IPS-NIHi7 (cell line): ENCODE measurements around the gene SH3RF1.

Experiments used
- DNase-seq: peaks from one replicate; pipeline ENCODE4 v3.0.0; 2012; ENCODE audit warnings: mixed read lengths; ENCODE audit errors: extremely low spot score

The SH3RF1 gene

DNA sequence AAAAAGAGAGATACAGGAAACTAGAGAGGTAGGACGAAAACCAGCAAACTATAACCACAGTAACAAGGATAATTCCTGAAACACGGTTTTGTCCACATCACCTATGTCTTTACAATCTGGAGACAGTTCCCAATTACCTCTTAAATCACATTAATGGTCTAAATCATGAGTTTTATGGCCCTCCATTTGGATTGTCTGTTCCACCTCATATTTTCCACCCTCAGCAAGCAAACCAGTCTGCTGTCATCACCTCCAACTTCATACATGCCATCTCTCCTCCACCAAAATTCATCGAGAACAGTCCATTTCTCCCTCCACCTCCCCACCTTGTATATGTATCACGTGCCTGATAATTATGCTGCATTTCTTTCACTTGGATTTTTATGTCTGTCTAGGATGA, 107.3 kb downstream of the SH3RF1 start:
- no peak for DNase-seq

DNA sequence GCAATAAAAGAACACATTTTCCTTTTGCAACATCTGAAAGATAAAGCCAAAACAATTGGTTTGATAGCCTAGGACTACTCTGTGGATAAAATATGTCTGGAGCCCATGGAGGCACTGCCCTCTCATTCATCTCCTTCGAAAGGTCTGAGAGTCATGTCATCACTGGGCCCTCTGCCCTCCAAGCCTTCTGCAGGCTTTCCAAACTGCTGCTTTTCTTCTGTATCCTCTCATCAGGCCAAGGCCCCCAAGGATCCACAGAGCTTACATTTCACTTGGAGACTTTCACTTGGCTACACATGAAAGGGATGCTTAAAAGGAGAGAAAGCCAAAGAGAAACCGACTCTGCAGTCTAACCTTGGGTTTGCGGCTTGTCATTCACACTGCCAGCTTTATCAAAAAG, 109.9 kb downstream of the SH3RF1 start:
- DNase-seq, result no peak

DNA sequence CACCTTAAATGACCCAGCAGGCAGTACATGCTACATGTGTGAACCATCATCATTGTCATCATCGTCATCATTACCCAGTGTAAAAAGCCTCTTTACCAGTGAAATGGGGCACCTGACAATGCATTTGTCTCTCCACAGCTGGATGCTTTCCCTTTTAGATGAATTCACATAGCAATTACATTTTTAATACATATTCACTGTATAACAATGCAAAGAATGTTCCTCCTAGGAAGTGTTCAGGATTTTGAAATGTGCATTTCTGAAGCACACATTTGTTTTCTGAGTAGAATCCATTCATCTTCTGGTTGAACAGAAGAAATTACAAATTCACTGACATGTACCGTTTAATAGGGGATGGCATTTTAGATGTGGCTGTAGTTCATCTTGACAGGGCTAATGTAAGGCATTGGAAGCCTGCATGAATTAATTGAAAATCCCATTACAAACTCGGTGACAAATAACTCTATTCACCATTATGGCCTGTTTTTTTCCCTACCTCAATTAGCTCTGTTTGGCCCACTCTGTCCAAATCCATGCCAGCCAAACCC, 111.1 kb downstream of the SH3RF1 start:
- no peak for DNase-seq

- DNase-seq, result no peak
Observed at GRCh38 chr4:169158861-169159260, 111.9 kb downstream of the SH3RF1 start.

GRCh38 chr4:169158046-169158445, 112.7 kb downstream of the SH3RF1 start:
- no peak for DNase-seq

- no peak for DNase-seq
Observed at GRCh38 chr4:169156392-169156791, 114.4 kb downstream of the SH3RF1 start.

DNA sequence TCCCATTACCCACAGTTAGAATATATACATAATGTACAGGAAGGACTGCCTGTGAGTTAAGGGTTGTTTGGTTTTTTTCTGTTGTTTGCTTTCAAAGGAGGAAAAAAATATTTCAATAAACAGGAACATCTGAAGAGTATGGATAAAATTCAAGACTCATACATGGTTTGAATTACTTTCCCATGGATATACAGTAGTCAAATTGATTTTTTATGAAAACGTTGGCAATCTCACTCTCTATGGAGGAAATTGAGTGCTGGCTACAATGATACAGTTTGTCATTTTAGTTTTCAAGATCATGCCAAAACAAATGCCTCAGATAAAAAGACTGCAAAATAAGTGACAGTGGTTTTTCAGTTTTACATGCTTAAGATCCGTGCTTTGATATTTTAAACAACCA, 116.6 kb downstream of the SH3RF1 start:
- no peak for DNase-seq

DNA sequence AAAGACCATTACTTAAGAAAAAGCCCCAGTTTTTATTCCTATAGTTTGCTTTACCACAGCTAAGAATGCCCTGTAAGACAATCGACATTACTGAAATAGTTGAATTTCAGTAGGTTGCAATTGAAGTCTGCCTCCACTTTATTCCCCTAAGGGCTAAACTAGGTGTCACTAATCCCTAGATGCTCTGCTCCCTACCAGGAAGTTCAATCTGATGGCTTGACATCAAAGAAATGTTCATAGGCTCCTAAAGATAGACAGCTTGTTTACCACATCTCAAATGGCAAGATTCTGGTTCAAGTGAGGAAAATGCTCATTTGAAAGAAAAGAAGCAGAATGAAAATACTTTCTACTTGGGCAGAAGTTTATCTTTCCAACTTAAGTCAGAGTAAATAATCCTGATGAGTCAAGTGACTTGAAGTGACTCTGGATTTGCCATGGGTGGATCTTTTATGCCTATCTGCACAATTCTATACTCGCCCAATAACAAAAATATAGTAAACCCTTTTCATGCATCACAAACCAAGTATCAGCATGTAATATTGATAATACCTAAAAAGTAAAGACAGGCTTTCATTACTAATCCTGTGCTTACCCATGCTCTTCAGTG, 117.2 kb downstream of the SH3RF1 start:
- no peak for DNase-seq

DNA sequence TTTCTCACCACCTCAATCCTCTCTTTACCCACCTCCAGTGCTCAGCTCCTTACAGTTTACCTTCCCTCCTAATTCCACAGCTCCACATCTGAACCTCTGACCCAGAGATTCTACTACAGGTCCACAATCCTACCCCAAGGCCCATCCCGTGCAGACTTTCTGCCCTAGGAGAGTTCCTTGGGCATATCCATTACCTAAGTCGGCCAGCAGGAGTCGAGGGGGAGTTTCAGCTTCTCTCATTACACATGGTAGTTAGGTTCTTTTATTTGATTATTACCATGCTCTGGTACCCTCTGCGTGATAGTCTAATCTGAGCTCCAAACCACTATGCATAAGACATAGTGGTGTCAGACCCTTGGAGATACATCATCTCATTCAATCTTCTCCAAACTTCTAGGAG, 117.9 kb downstream of the SH3RF1 start:
- peak; percentile 39 for DNase-seq

DNA sequence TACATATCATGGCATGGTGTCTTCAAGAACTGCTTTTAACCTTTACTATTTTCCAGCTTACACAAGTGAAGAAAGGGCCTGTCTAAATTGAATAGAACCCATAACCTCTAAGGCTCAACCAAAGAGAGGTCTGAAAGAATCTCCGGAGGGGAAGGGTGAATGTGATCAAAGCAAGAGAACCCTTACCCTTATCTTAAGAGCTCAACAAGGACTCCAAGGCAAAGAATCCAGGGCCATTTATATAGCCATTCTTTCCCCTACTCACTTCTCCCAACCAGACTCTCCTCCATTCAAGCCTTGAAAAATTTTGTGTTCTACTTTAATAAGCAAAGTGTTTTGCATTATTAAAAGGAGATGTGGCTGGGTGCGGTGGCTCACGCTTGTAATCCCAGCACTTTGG, 118.7 kb downstream of the SH3RF1 start:
- DNase-seq, result no peak

GRCh38 chr4:169151671-169152070, 119.1 kb downstream of the SH3RF1 start:
- DNase-seq, result no peak

DNA sequence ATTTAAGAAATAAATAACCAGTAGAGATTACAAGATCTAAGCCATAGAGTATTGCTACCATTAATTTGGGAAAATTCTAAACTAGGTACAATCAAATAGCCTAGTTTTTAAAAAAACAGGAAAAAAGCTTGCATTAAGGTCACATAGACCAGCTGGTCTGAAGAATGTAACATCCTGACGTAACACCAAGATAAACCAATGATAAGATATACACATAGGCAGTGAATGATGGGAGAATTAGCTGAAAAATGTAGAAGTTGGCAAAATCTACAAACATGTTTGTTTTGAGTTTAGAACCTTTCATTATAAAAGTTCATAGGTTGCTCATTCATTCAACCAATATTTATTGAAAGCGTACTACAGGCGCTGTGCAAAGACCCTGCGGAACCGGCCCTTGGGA, 120.0 kb downstream of the SH3RF1 start:
- no peak for DNase-seq

- DNase-seq, result no peak
Observed at GRCh38 chr4:169148885-169149284, 121.9 kb downstream of the SH3RF1 start.

- no peak for DNase-seq
Observed at GRCh38 chr4:169147191-169147590, 123.6 kb downstream of the SH3RF1 start.

GRCh38 chr4:169144061-169144600, 126.6 kb downstream of the SH3RF1 start:
- DNase-seq, result no peak

GRCh38 chr4:169143335-169143734, 127.4 kb downstream of the SH3RF1 start:
- DNase-seq, result no peak

DNA sequence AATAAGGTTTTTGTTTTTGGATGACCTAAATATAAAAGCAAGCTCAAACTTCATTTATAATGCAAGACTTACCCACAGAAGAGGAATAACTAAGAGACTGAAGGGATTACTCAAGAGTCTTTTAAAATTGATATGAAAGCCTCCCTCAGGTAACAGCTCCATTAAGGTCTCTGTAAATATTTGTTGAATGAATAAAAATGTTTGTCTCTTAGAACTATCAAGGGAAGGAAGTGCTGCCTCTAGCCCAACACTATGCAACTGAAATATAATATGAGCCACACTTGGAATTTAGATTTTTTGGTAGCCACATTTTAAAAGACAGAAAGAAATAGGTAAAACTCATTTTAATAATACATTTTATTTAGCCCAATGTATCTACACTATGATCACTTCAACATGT, 127.8 kb downstream of the SH3RF1 start:
- DNase-seq, result no peak

- DNase-seq, result no peak
Observed at GRCh38 chr4:169142391-169142790, 128.4 kb downstream of the SH3RF1 start.

GRCh38 chr4:169139021-169139420, 131.7 kb downstream of the SH3RF1 start:
- no peak for DNase-seq

- no peak for DNase-seq
Observed at GRCh38 chr4:169137558-169137920, 133.2 kb downstream of the SH3RF1 start.

DNA sequence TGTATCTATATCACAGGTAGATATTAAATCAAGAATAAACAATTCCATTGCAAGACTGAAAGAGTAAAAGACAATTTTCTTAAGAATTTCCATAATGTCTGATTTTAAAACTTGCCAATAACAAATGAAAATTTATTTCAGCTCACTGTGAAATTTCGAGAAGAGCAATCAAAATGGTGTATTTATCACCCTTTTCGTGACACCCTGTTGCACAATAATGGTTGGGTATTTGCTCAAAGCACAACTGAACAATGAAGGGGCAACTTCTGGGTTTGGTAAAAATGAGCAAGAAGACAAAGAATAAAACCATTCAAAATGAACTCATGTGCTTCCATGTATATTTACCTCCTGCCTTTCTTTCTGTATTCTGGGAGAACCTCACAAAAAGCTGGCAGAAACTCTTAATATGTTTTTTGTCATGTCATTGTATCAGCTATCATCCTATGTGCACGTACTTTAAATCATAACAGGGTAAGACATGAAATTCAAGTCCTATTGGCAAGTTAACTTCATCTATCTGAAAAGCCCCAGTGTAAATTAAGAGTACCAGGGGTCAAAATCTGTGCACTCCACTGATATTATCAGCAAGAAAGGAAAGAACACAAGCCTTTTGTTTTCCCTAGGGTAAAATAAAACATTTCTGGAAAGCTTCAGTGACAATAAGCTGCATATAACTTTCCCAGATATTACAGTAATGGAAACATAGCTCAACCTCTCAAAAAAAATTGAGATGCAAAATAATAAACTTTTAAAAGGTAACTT, 133.8 kb downstream of the SH3RF1 start:
- no peak for DNase-seq

DNA sequence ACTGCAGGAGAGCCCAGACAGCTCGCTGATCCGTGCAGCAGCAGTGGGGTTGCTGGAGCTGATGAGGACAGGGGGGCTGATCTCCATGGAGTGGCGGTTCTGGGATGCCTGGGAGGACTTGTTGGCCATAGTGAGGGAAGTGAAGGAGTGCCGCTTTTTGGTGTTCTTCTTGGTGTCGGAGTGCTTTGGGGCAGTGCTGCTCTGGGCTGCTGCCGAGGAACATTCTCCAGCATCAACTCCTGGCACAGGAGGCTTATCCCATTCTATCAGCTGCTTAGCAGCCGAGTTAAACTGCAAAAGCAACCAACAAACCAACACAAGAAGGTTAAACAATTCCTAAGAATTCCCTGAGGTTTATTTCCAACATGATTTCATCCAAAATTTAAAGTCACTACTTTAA, 134.4 kb downstream of the SH3RF1 start:
- DNase-seq, result no peak

DNA sequence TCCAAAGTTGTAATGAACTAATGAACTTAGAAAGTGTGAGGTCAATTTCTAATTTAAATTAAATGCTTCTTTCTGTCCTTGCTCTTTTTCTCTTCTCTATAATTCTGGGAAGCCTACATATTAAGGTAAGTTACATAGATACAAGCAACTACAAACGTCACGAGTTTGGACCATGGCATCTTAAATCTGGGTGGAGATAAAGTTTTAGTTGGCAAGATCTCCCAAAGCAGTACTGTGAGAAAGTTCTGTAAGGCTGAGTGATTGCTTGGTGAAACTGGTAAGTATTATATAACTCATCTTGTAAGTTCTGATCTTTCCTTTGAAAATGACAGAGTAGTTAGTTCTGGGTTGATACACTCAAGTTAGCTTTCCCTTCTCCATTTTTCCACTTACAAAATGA, 135.0 kb downstream of the SH3RF1 start:
- no peak for DNase-seq
